ENCODE data around the gene CBARP. TPM values are rescaled to one million over a fixed set of nuclear protein-coding genes. Genes with fewer than 3 reads are reported as not detected.

CBARP gene
- total and polyA plus RNA-seq, 4 donors: 0.05 to 0.25 (median 0.06) TPM; not detected in 1

DNA sequence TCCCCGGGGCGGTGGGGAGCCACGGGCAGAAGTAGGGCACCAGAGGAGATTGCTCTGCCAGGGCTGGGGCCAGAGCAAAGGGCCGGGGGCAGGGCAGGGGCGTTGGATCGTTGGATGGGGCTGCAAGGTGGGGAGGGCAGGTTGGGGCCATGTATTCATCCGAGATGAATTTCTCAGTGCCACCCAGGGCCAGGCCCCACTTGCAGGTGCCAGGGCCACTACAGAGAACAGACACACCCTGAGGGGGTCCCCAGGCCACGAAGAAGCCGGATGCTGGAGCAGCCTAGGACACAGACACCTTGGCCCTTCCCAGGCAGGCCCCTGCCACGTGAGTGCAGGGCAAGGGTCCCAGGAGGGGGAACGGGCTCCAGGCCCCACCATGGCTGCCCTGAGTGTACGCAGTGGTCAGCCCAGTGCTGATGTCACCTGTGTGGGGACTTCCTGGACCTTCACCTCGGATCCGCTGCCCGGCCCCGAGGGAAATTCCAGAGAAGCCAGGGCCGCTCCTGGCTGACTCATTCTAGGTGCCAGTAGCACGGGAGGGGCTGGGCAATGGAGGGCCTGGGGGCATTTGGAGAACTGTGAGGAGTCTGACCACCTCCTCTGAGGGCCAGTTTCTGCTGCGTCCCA lies 54.1 kb downstream of the CBARP start:
- Histone ChIP-seq H3K36me3 (ENCODE audit: control insufficient read depth in 4 of 4, insufficient read depth in 3 of 4, low read depth in 1 of 4, low read length in 3 of 4) (no peaks in the 10 kb centered on the region), H3K9ac (ENCODE audit: low read depth in 1 of 2, low read length in 2 of 2) (no peak overlapping the region), H3K4me1 (ENCODE audit: control insufficient read depth in 4 of 4, insufficient read depth in 4 of 4, low read length in 3 of 4) (peaks cover 0 to 7% (median 4%) of the 10 kb centered on the region in 4 donors), H3K4me3 (ENCODE audit: low read depth in 1 of 3, low read length in 3 of 3) (no peak overlapping the region), H3K27ac (ENCODE audit: low read depth in 1 of 2, low read length in 2 of 2) (no peak overlapping the region), H3K27me3 (ENCODE audit: control insufficient read depth in 4 of 4, insufficient read depth in 4 of 4, low read length in 3 of 4) (no peaks in the 10 kb centered on the region), H3K9me3 (ENCODE audit: control insufficient read depth in 4 of 4, low read length in 3 of 4) (no peaks in the 10 kb centered on the region)
- TF ChIP-seq RXRA (IDR thresholded peaks at IDR 0.05) (peak in 1 of 2 donors; percentile 29), JUND (IDR thresholded peaks at IDR 0.05) (peak; percentile 33 to 71), NR2F2 (IDR thresholded peaks at IDR 0.05) (no peak), HNF4A (conservative IDR thresholded peaks at IDR 0.05) (peak; percentile 61 to 71), RAD21 (IDR thresholded peaks at IDR 0.05) (no peak), SP1 (IDR thresholded peaks at IDR 0.05) (peak; percentile 63)
- WGBS: 64% methylated on average over 19 of the region's 19 CpGs
- DNase-seq (ENCODE audit: low spot score): no peak

- Histone ChIP-seq H3K9ac (ENCODE audit: low read depth in 1 of 2, low read length in 2 of 2) (no peak overlapping the region), H3K36me3 (ENCODE audit: control insufficient read depth in 4 of 4, insufficient read depth in 3 of 4, low read depth in 1 of 4, low read length in 3 of 4) (no peaks in the 10 kb centered on the region), H3K9me3 (ENCODE audit: control insufficient read depth in 4 of 4, low read length in 3 of 4) (no peaks in the 10 kb centered on the region), H3K4me3 (ENCODE audit: low read depth in 1 of 3, low read length in 3 of 3) (no peak overlapping the region), H3K4me1 (ENCODE audit: control insufficient read depth in 4 of 4, insufficient read depth in 4 of 4, low read length in 3 of 4) (peaks cover 0 to 7% (median 4%) of the 10 kb centered on the region in 4 donors), H3K27ac (ENCODE audit: low read depth in 1 of 2, low read length in 2 of 2) (no peak overlapping the region), H3K27me3 (ENCODE audit: control insufficient read depth in 4 of 4, insufficient read depth in 4 of 4, low read length in 3 of 4) (no peaks in the 10 kb centered on the region)
- no peak for TF ChIP-seq EGR1 (IDR thresholded peaks at IDR 0.05; ENCODE audit: low read depth in 2 of 2)
- TF ChIP-seq GABPA (IDR thresholded peaks at IDR 0.05 in 1 of 2, conservative IDR thresholded peaks at IDR 0.05 in 1 of 2): no peak
- TF ChIP-seq FOXA1 (IDR thresholded peaks at IDR 0.05): no peak
- no peak for TF ChIP-seq ZBTB33 (IDR thresholded peaks at IDR 0.05)
- no peak for TF ChIP-seq RAD21 (IDR thresholded peaks at IDR 0.05)
- TF ChIP-seq JUND (IDR thresholded peaks at IDR 0.05): no peak
- TF ChIP-seq SP1 (IDR thresholded peaks at IDR 0.05): no peak
- TF ChIP-seq FOXA2 (IDR thresholded peaks at IDR 0.05): no peak
- TF ChIP-seq, protein P1, sequence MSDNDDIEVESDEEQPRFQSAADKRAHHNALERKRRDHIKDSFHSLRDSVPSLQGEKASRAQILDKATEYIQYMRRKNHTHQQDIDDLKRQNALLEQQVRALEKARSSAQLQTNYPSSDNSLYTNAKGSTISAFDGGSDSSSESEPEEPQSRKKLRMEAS (IDR thresholded peaks at IDR 0.05): no peak
- TF ChIP-seq RXRA (IDR thresholded peaks at IDR 0.05): no peak
- WGBS: 94% methylated on average over 11 of the region's 11 CpGs
- DNase-seq (ENCODE audit: low spot score): no peak
These were observed 55.1 kb downstream of the CBARP start for GRCh38 chr19:1182727-1183126.

- H3K4me3 ChIP-seq (ENCODE audit: low read depth in 1 of 3, low read length in 3 of 3): no peak overlapping the region
- H3K9me3 ChIP-seq (ENCODE audit: control insufficient read depth in 4 of 4, low read length in 3 of 4): no peaks in the 10 kb centered on the region
- H3K9ac ChIP-seq (ENCODE audit: low read depth in 1 of 2, low read length in 2 of 2): no peak overlapping the region
- TF ChIP-seq, protein P2, sequence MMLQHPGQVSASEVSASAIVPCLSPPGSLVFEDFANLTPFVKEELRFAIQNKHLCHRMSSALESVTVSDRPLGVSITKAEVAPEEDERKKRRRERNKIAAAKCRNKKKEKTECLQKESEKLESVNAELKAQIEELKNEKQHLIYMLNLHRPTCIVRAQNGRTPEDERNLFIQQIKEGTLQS (IDR thresholded peaks at IDR 0.05): no peak
- TF ChIP-seq ZBTB33 (IDR thresholded peaks at IDR 0.05) (no peak), YY1 (IDR thresholded peaks at IDR 0.05) (no peak), RAD21 (IDR thresholded peaks at IDR 0.05) (no peak), RXRA (IDR thresholded peaks at IDR 0.05) (no peak), REST (IDR thresholded peaks at IDR 0.05) (no peak), HNF4A (conservative IDR thresholded peaks at IDR 0.05) (no peak), FOXA2 (IDR thresholded peaks at IDR 0.05) (no peak), SP1 (IDR thresholded peaks at IDR 0.05) (no peak), NR2F2 (IDR thresholded peaks at IDR 0.05) (no peak), TAF1 (conservative IDR thresholded peaks at IDR 0.05) (no peak)
- TF ChIP-seq, protein P1 (IDR thresholded peaks at IDR 0.05): no peak
- no peaks in the 10 kb centered on the region for H3K27me3 ChIP-seq (ENCODE audit: control insufficient read depth in 4 of 4, insufficient read depth in 4 of 4, low read length in 3 of 4)
- DNase-seq (ENCODE audit: low spot score): no peak
- H3K36me3 ChIP-seq (ENCODE audit: control insufficient read depth in 4 of 4, insufficient read depth in 3 of 4, low read depth in 1 of 4, low read length in 3 of 4): no peaks in the 10 kb centered on the region
- no peak overlapping the region for H3K27ac ChIP-seq (ENCODE audit: low read depth in 1 of 2, low read length in 2 of 2)
- 95% methylated on average over 10 of the region's 10 CpGs for WGBS
- peaks cover 0 to 7% (median 4%) of the 10 kb centered on the region in 4 donors for H3K4me1 ChIP-seq (ENCODE audit: control insufficient read depth in 4 of 4, insufficient read depth in 4 of 4, low read length in 3 of 4)
These were observed 55.7 kb downstream of the CBARP start for GRCh38 chr19:1182068-1182467.

Measured in liver (tissue), 9 donors.